K562 (cell line): ENCODE results near the gene SS18. TPM values are rescaled to one million over a fixed set of nuclear protein-coding genes. Genes with fewer than 3 reads are reported as not detected.

Source experiments
- ATAC-seq: fragments of 200-7000 bp; cut with Tn5 transposase; 3 replicates; pipeline ENCODE4 v1.9.1; 2020; ENCODE audit warnings: moderate library complexity
- BruUV-seq: library from RNA; stranded (reverse); fragments of 400-500 nt; replicated peaks from 2 replicates; lab custom pipeline; 2021; lab: Mats Ljungman, UMichigan
- CTCF ChIA-PET: fragments of 300-600 bp; formaldehyde crosslinking; extraction: SDS; loops from one replicate; lab custom pipeline; 2021; ENCODE audit warnings: low intra/inter-chr PET ratio; lab: Yijun Ruan, JAX
- POLR2A ChIA-PET: fragments of 300-600, 350-650 bp; sonication (Branson Sonifier 250); formaldehyde crosslinking; extraction: SDS; loops from one replicate; lab custom pipeline; 2021; ENCODE audit warnings: antibody characterized with exemption, inconsistent platforms; lab: Yijun Ruan, JAX
- DNase-seq, 4 experiments: peaks; one replicate each; pipeline versions ENCODE4 v3.0.0 to v3.0.0-alpha.2; 2011 to 2018; ENCODE audit warnings: low spot score in 3 of 4, mixed read lengths in 3 of 4; ENCODE audit errors: extremely low read depth in 1 of 4
- FAIRE-seq: peaks from 2 replicates; lab custom pipeline; 2011; peaks lifted over from hg19 to GRCh38; lab: Jason Lieb, UNC
- H2AFZ ChIP-seq: 2 replicates; pipeline ENCODE4 v1.6.0; 2011; ENCODE audit warnings: low read depth, low read length, control low read depth, inconsistent platforms
- H3K27ac ChIP-seq: fragments of 200-600 bp; 3 replicates; pipeline ENCODE4 v1.8.0; 2011; ENCODE audit warnings: low read depth, mild to moderate bottlenecking, control low read depth, inconsistent platforms, low read length, moderate library complexity, mixed read lengths; ENCODE audit errors: extremely low read depth
- H3K27me3 ChIP-seq, 2 experiments: fragments of 300-600 bp in 1 of 2; 2 replicates in 1 of 2; 3 replicates in 1 of 2; pipeline versions ENCODE4 v1.6.0 to v1.8.0; 2011; ENCODE audit warnings: inconsistent platforms in 2 of 2, low read length in 2 of 2, mild to moderate bottlenecking in 1 of 2, mixed read lengths in 1 of 2, moderate library complexity in 1 of 2; ENCODE audit not compliant: control insufficient read depth in 2 of 2, insufficient read depth in 2 of 2
- H3K36me3 ChIP-seq: fragments of 300-600 bp; 3 replicates; pipeline ENCODE4 v1.8.0; 2011; ENCODE audit warnings: mild to moderate bottlenecking, low read length, inconsistent platforms; ENCODE audit not compliant: control insufficient read depth, insufficient read depth
- H3K4me1 ChIP-seq, 2 experiments: fragments of 200-600 bp in 1 of 2; replicated peaks in 1 of 2; 2 replicates in 1 of 2; 3 replicates in 1 of 2; pipeline versions ENCODE4 v1.5.1 to v1.8.0; 2011; ENCODE audit warnings: inconsistent platforms in 2 of 2, low read length in 2 of 2, mild to moderate bottlenecking in 1 of 2, mixed read lengths in 1 of 2, moderate library complexity in 1 of 2; ENCODE audit not compliant: control insufficient read depth in 2 of 2, insufficient read depth in 2 of 2
- H3K4me2 ChIP-seq: 2 replicates; pipeline ENCODE4 v1.6.1; 2011; ENCODE audit warnings: low read length, control low read depth, inconsistent platforms, mixed read lengths; ENCODE audit not compliant: insufficient read depth
- H3K4me3 ChIP-seq: fragments of 200-600 bp; sonication (generic), shearing (Covaris generic); 2 replicates; pipeline ENCODE4 v1.5.1; 2016; ENCODE audit warnings: control low read depth, inconsistent platforms
- H3K79me2 ChIP-seq: fragments of 200-600 bp; 3 replicates; pipeline ENCODE4 v1.8.0; 2011; ENCODE audit warnings: low read length, inconsistent platforms; ENCODE audit not compliant: control insufficient read depth, insufficient read depth
- H3K9ac ChIP-seq, 2 experiments: 2 replicates each; pipeline versions ENCODE4 v1.6.0 to v1.6.1; 2011; ENCODE audit warnings: low read depth in 2 of 2, low read length in 2 of 2, control low read depth in 1 of 2, inconsistent platforms in 1 of 2, mild to moderate bottlenecking in 1 of 2, mixed read lengths in 1 of 2; ENCODE audit not compliant: insufficient read depth in 1 of 2
- H3K9me1 ChIP-seq: one replicate; pipeline ENCODE4 v1.6.0; 2011; ENCODE audit warnings: inconsistent platforms, mild to moderate bottlenecking, low read length, moderate library complexity; ENCODE audit not compliant: control insufficient read depth, insufficient read depth
- H3K9me3 ChIP-seq: replicated peaks from 2 replicates; pipeline ENCODE4 v1.5.1; 2011; ENCODE audit warnings: low read depth, low read length, inconsistent platforms; ENCODE audit not compliant: control insufficient read depth, insufficient read depth
- H4K20me1 ChIP-seq: replicated peaks from 2 replicates; pipeline ENCODE4 v1.6.1; 2011; ENCODE audit warnings: low read length, inconsistent platforms, mixed read lengths; ENCODE audit not compliant: control insufficient read depth, insufficient read depth
- CHD4 ChIP-seq: fragments of 200-600 bp; sonication (generic); IDR thresholded peaks from 3 replicates; pipeline ENCODE4 v1.6.1; 2012; ENCODE audit warnings: low read depth, mild to moderate bottlenecking, mixed read lengths, low read length, inconsistent platforms; ENCODE audit not compliant: insufficient read depth, insufficient replicate concordance, poor library complexity, severe bottlenecking
- WGBS: fragments of 100-300 bp; shearing (Covaris generic); methylation state at CpG from one replicate; pipeline ENCODE4 v1.1.6; 2016; ENCODE audit warnings: low coverage, mixed read lengths; ENCODE audit not compliant: insufficient coverage; ENCODE audit errors: missing lambda C conversion rate; 5-methylcytosine and 5-hydroxymethylcytosine counted together
- in situ Hi-C: fragments of 300-500 bp; cut with MboI; formaldehyde crosslinking; loops from 4 replicates; pipeline ENCODE4 v1.15.0; 2018; ENCODE audit warnings: inconsistent platforms, mixed read lengths
- intact Hi-C: fragments of 100-400 bp; cut with micrococcal nuclease; formaldehyde crosslinking; loops from 2 replicates; pipeline ENCODE4 v1.14.2; 2022
- polyA plus RNA-seq, 8 experiments: library from polyadenylated mRNA; depleted of rRNA in 4 of 8; stranded (reverse) in 5 of 8; unstranded in 3 of 8; fragments of >200 nt; fragmentation: Nextera tagmentation in 2 of 8; fragmentation: Illumina TruSeq in 1 of 8; extraction: Ambion mirVana in 2 of 8; extraction: Trizol in 1 of 8; gene quantifications; 2 replicates each; pipeline versions ENCODE4 v1.2.1 to v1.2.3, GENCODE V29; 2011 to 2014; ENCODE audit warnings: inconsistent platforms in 1 of 8, missing spikeins in 1 of 8
- total RNA-seq, 7 experiments: library from RNA; depleted of rRNA in 6 of 7; stranded (reverse); fragments of >200 nt in 6 of 7; fragmentation: Illumina TruSeq in 2 of 7; extraction: Trizol in 2 of 7; gene quantifications; 2 replicates each; pipeline versions ENCODE4 v1.2.1 to v1.2.3, GENCODE V29; 2011 to 2021; ENCODE audit warnings: low replicate concordance in 1 of 7
- TF ChIP-seq, protein P1 (sequence below), 3 experiments: IDR thresholded peaks in 2 of 3; conservative IDR thresholded peaks in 1 of 3; 2 replicates each; pipeline ENCODE4 v1.5.1; 2011 to 2012; ENCODE audit warnings: low read length in 3 of 3, mild to moderate bottlenecking in 3 of 3, control low read depth in 2 of 3, improper control_type of control experiment in 1 of 3, inconsistent platforms in 1 of 3, low read depth in 1 of 3, mixed read lengths in 1 of 3, moderate library complexity in 1 of 3; ENCODE audit not compliant: insufficient read depth in 2 of 3

Gene SS18
- total and polyA plus RNA-seq, 9 of the 15 experiments (the other 6 are each of a cell fraction or from before 2014, with no cell fraction given): 30.9 to 190 (median 102) TPM

DNA sequence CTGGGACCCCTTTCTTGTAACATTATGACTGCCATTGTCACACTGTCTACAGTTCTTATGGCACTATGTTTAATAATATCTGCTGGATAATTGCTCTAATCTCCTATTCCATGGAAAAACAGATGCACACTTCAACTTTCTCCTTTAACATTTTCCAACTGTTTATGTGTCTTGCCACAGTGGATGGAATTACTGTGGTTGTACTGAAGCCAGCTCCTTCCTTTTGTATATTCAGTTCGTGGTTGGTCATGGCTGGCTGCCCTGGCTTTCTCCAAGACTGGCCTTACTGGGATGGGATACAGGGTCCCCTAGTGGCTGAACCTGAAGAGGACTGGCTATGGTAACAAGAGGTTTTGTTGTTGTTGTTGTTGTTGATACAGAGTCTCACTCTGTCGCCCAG, 113.9 kb downstream of the SS18 start:
- Histone ChIP-seq H3K27ac (no peak overlapping the region), H3K9me3 (no peaks in the 10 kb centered on the region), H3K9ac (no peak overlapping the region), H3K36me3 (no peaks in the 10 kb centered on the region), H3K4me1 (peaks cover 0 to 4% of the 10 kb centered on the region in 2 experiments; a peak in 2 of 5 replicates), H3K27me3 (no peaks in the 10 kb centered on the region), H3K9me1 (no peaks in the 10 kb centered on the region), H3K79me2 (no peaks in the 10 kb centered on the region), H4K20me1 (no peaks in the 10 kb centered on the region), H2AFZ (no peak overlapping the region), H3K4me3 (no peak overlapping the region), H3K4me2 (no peak overlapping the region)
- intact Hi-C loops (no loop called here), in situ Hi-C loops (no loop called here)
- TF ChIP-seq CHD4: no peak
- TF ChIP-seq, protein P1, sequence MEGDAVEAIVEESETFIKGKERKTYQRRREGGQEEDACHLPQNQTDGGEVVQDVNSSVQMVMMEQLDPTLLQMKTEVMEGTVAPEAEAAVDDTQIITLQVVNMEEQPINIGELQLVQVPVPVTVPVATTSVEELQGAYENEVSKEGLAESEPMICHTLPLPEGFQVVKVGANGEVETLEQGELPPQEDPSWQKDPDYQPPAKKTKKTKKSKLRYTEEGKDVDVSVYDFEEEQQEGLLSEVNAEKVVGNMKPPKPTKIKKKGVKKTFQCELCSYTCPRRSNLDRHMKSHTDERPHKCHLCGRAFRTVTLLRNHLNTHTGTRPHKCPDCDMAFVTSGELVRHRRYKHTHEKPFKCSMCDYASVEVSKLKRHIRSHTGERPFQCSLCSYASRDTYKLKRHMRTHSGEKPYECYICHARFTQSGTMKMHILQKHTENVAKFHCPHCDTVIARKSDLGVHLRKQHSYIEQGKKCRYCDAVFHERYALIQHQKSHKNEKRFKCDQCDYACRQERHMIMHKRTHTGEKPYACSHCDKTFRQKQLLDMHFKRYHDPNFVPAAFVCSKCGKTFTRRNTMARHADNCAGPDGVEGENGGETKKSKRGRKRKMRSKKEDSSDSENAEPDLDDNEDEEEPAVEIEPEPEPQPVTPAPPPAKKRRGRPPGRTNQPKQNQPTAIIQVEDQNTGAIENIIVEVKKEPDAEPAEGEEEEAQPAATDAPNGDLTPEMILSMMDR (IDR thresholded peaks at IDR 0.05 in 2 of 3, conservative IDR thresholded peaks at IDR 0.05 in 1 of 3; ENCODE audit: insufficient read depth in 2 of 3, low read depth in 1 of 3, low read length in 3 of 3): peak; percentile 17 to 28 (median 21); a peak in 3 of 6 replicates
- ChIA-PET CTCF (no interaction called here), POLR2A (interaction anchor here (1.0 kb wide), 1 partner anchor 12 kb away, joined by 3 read pairs; no protein-coding TSS in a partner anchor)
- BruUV-seq: no TSS peak
- FAIRE-seq (no peak), ATAC-seq (peak; percentile 56), DNase-seq (no peak)
- 12% methylated on average over 2 of the region's 2 CpGs for WGBS
